PC-9 (cell line): ENCODE results near the gene APOB.

Experiments
- EZH2 ChIP-seq: fragments of 200-600 bp; sonication (generic); IDR thresholded peaks from 2 replicates; pipeline ENCODE4 v1.8.0; 2017; ENCODE audit warnings: antibody characterized with exemption, low read depth
- TF ChIP-seq, protein P1 (sequence below): fragments of 200-600 bp; sonication (generic); conservative IDR thresholded peaks from 2 replicates; pipeline ENCODE4 v1.6.1; 2017; ENCODE audit warnings: mixed run types, antibody characterized with exemption, mild to moderate bottlenecking, moderate library complexity

DNA sequence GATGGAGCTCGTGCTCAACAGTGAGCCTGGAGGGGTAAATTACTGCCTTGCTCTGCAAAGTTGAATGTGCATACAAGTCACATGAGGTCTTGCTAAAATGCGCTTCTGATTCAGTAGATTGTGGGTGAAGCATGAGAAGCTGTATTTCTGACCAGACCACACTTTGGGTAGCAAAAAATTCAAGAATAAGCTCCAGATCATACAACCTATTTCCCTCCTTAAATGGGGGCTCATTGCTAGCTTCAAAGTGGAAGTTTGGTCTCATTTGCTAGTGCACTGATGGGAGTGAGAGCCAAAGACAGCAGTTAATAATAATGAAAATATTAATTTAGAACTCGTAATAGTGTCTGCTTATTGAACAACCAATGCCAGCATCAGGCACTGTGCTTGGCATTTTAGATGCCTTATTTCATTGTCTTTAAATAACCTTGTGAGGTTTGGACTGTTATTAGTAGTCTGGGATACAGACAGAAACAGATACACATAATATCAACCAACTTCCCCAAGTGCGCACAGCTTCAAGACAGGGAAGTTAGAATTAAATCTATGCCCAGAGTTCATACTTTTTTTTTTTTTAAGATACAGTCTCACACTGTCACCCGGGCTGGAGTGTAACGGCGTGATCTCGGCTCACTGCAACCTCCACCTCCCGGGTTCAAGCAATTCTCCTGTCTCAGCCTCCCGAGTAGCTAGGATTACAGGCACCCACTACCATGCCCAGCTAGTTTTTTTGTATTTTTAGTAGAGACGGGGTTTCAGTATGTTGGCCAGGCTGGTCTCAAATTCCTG, 18.0 kb downstream of the APOB start:
- TF ChIP-seq, protein P1, sequence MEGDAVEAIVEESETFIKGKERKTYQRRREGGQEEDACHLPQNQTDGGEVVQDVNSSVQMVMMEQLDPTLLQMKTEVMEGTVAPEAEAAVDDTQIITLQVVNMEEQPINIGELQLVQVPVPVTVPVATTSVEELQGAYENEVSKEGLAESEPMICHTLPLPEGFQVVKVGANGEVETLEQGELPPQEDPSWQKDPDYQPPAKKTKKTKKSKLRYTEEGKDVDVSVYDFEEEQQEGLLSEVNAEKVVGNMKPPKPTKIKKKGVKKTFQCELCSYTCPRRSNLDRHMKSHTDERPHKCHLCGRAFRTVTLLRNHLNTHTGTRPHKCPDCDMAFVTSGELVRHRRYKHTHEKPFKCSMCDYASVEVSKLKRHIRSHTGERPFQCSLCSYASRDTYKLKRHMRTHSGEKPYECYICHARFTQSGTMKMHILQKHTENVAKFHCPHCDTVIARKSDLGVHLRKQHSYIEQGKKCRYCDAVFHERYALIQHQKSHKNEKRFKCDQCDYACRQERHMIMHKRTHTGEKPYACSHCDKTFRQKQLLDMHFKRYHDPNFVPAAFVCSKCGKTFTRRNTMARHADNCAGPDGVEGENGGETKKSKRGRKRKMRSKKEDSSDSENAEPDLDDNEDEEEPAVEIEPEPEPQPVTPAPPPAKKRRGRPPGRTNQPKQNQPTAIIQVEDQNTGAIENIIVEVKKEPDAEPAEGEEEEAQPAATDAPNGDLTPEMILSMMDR = no peak
- TF ChIP-seq EZH2 = no peak
